ENCODE data around the gene BRI3BP. TPM values are rescaled to one million over a fixed set of nuclear protein-coding genes. Genes with fewer than 3 reads are reported as not detected.

BRI3BP gene
- total and polyA plus RNA-seq, 10 donors, result 3.3 to 13.4 (median 11.9) TPM

- Histone ChIP-seq H3K9me3 (no peaks in the 10 kb centered on the region), H3K4me3 (no peak overlapping the region), H3K36me3 (no peaks in the 10 kb centered on the region), H3K4me1 (peaks cover 0 to 15% (median 10%) of the 10 kb centered on the region in 6 donors), H3K27me3 (replicated peaks in 1 of 7) (no peaks in the 10 kb centered on the region), H3K27ac (no peak overlapping the region)
- 73 to 89% (median 82%) methylated on average over 3 of the region's 3 CpGs for WGBS, 5 donors
- DNase-seq, result no peak
- intact Hi-C loops (cut with DNase I; ENCODE audit: low total_unique reads), result no loop called here
- TF ChIP-seq CTCF (IDR thresholded peaks at IDR 0.05 in 8 of 11, conservative IDR thresholded peaks at IDR 0.05 in 3 of 11), result no peak
- no peak for TF ChIP-seq POLR2A (IDR thresholded peaks at IDR 0.05)
- TF ChIP-seq POLR2AphosphoS5 (IDR thresholded peaks at IDR 0.05), result no peak
Measured at GRCh38 chr12:125050868-125051267, 57.4 kb downstream of the BRI3BP start.

- Histone ChIP-seq H3K27ac (no peak overlapping the region), H3K4me3 (no peak overlapping the region), H3K4me1 (peaks cover 0 to 13% (median 8%) of the 10 kb centered on the region in 6 donors), H3K27me3 (replicated peaks in 1 of 7) (no peaks in the 10 kb centered on the region), H3K9me3 (no peaks in the 10 kb centered on the region), H3K36me3 (no peaks in the 10 kb centered on the region)
- intact Hi-C loops (cut with DNase I; ENCODE audit: low total_unique reads), result no loop called here
- TF ChIP-seq POLR2A (IDR thresholded peaks at IDR 0.05) (no peak), POLR2AphosphoS5 (IDR thresholded peaks at IDR 0.05) (no peak), CTCF (IDR thresholded peaks at IDR 0.05 in 8 of 11, conservative IDR thresholded peaks at IDR 0.05 in 3 of 11) (no peak)
- 65 to 72% (median 69%) methylated on average over 8 of the region's 8 CpGs for WGBS, 5 donors
- DNase-seq, result peak; percentile 48
Measured at GRCh38 chr12:125053821-125054220, 60.4 kb downstream of the BRI3BP start.

DNA sequence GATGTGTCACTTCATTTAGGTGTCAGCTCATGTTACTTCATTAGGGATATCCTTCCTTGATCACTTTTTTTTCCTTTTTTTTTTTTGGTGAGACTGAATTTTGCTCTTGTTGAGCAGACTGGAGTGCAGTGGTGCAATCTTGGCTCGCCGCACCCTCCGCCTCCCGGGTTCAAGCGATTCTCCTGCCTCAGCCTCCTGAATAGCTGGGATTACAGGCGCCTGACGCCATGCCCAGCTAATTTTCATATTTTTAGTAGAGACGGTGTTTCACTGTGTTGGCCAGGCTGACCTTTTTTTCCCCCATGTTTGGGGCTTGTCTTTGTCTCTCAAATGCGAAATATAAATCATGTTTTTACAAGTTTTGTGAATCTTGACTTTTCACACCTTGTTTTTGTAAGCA, 62.1 kb downstream of the BRI3BP start:
- intact Hi-C loops (cut with DNase I; ENCODE audit: low total_unique reads), result no loop called here
- 81 to 98% (median 90%) methylated on average over 9 of the region's 9 CpGs for WGBS, 5 donors
- H3K36me3 ChIP-seq, result no peaks in the 10 kb centered on the region
- H3K27ac ChIP-seq, result no peak overlapping the region
- no peak for DNase-seq
- H3K4me3 ChIP-seq, result no peak overlapping the region
- no peaks in the 10 kb centered on the region for H3K27me3 ChIP-seq (replicated peaks in 1 of 7)
- H3K4me1 ChIP-seq, result no peaks in the 10 kb centered on the region
- no peaks in the 10 kb centered on the region for H3K9me3 ChIP-seq
- TF ChIP-seq POLR2AphosphoS5 (IDR thresholded peaks at IDR 0.05) (no peak), POLR2A (IDR thresholded peaks at IDR 0.05) (no peak), CTCF (IDR thresholded peaks at IDR 0.05 in 8 of 11, conservative IDR thresholded peaks at IDR 0.05 in 3 of 11) (no peak)

DNA sequence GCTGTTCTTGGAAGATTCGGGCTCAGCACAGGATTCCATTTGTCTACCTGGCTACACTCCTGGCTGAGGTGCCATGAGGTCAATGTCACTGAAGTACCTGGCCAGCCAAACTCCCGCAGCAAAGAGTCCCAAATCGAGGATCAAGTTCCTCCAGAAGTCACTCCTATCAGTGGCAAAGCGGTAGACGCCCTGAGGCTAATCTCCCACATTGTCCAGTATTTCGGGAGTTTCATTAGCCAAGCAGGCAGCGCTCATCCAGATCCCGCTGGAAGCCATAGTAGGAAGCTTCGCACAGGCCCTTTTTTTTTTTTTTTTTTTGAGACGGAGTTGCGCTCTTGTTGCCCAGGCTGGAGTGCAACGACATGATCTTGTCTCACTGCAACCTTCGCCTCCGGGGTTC, 62.9 kb downstream of the BRI3BP start:
- TF ChIP-seq CTCF (IDR thresholded peaks at IDR 0.05 in 8 of 11, conservative IDR thresholded peaks at IDR 0.05 in 3 of 11) (no peak), POLR2A (IDR thresholded peaks at IDR 0.05) (no peak), POLR2AphosphoS5 (IDR thresholded peaks at IDR 0.05) (no peak)
- DNase-seq, result peak; percentile 21
- Histone ChIP-seq H3K36me3 (no peaks in the 10 kb centered on the region), H3K27ac (no peak overlapping the region), H3K9me3 (peaks cover 0 to 7% (median 3%) of the 10 kb centered on the region in 8 donors), H3K4me3 (no peak overlapping the region), H3K4me1 (no peaks in the 10 kb centered on the region), H3K27me3 (replicated peaks in 1 of 7) (no peaks in the 10 kb centered on the region)
- WGBS, 5 donors, result 89 to 93% (median 92%) methylated on average over 14 of the region's 14 CpGs
- intact Hi-C loops (cut with DNase I; ENCODE audit: low total_unique reads), result no loop called here
